Left hindlimb (tissue), 1 donor: ENCODE data around the gene APP.

Source experiments
- DNase-seq: peaks from one replicate; pipeline ENCODE4 v3.0.0-alpha.2; 2018

Gene APP

GRCh38 chr21:25858325-25858724 is 312.2 kb downstream of the APP start:
- no peak for DNase-seq

- no peak for DNase-seq
Observed at GRCh38 chr21:25857308-25858074, 313.1 kb downstream of the APP start.

GRCh38 chr21:25855576-25855975 is 315.0 kb downstream of the APP start:
- no peak for DNase-seq

DNA sequence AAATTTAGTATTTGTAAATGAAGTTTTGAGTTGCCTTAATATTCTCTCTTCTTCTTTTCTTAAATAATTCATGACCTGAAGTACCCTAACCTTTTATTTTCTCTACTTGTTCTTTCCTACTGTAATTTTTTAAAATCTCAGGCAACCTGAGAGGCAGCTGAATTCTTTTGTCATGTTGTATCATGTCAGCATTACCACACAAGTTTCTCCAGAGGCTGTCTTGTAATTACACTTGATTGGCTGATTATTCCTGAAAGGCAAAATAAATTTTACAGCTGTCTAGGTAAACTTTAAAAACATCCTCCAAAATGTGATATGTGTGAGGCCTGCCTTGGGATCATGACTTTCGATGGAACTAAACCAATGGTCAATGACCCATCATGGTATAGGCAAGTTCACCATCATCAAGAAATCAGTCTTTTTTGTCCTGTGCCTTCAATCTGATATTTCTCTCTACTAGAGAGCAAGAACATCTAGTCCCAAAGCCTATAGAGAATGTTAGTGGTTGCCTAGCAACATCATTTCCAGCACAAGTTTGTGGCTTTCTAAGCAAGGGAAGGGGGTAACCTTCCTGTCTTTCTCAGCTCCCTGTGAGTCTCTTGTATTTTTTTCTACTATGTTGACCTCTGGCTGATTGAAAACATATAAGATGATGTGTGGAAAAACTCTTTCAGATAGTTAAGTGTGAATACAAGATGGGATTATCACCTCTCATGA is 320.3 kb downstream of the APP start:
- DNase-seq, result no peak

- no peak for DNase-seq
Observed at GRCh38 chr21:25848309-25848708, 322.3 kb downstream of the APP start.

- no peak for DNase-seq
Observed at GRCh38 chr21:25845729-25846256, 324.8 kb downstream of the APP start.

- DNase-seq, result no peak
Observed at GRCh38 chr21:25842925-25843324, 327.6 kb downstream of the APP start.

GRCh38 chr21:25838809-25839208 is 331.8 kb downstream of the APP start:
- DNase-seq, result no peak

DNA sequence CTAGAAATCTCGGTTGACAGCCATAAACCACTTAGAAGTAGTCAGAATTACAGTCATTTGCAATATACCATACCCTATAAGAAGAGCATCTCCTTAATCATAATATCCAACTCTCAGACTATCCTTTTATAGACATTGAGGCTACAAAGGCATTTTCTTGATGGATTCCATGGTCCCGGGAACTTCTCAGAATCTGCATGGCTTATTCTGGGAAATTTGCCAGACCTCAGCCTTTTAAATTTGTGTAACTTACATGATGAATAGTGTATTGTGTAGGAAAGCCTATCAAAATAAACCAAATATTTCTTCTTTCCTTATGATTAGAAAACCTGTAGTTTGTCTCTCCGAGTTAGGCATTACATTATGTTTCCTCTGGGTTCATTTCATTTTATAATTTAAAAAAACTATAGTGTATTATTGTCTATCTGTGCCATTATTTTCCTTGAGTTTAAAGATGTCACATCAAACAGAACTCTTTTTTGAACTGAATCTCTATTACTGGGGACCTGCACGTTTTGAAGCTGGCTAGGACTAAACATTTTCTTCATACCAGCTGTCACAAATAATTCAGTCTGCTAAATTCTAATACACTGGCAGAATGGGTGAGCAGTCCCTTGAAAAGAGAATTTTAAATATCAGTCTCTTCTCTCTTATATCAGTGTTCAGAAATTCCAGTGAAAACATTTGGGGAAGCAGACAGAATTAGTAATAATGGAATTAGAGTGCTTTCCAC is 332.9 kb downstream of the APP start:
- DNase-seq, result peak; percentile 38

DNA sequence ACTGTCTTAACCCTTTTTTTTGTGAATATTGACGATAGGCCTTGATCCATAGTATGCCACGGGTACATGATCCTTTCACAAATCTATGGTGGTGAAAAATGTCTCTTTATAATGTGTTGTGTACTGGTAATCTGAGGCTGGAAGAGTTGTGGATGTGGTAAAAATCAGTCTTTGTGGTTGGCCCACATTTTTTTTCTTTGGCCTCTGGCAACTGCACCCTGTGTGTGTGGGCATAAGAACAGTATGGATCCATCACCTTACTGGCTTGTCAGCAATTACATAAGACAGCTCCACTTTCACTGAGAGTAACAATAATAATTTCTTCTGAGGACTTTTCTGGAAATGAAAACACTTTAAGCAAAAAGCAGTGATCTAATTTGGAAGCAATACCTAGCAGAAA is 334.2 kb downstream of the APP start:
- no peak for DNase-seq

DNA sequence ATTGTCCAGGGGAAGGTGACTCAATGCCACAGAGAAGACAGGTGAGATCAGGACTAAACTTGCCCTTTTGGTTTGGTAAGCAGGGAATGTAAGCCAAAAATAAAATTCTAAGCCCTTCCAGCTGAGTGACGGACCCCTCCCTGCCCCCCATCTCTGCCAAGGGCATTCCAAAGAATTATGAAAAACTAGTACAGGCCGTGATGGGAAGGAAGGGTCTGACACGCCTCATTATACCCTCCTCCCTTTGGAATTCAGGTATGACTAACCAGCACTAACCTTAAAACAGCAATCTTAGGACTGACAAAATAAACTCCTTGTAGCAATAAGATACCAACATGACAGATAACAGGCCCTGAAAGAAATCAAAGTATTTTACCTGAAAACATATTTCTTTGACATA is 336.2 kb downstream of the APP start:
- DNase-seq, result no peak

GRCh38 chr21:25831300-25831960 is 339.1 kb downstream of the APP start:
- DNase-seq, result no peak
